H9 (cell line): ENCODE measurements around the gene ITPR1. TPM values are rescaled to one million over a fixed set of nuclear protein-coding genes. Genes with fewer than 3 reads are reported as not detected.

Experiments
- DNase-seq: peaks from one replicate; pipeline ENCODE4 v3.0.0-alpha.2; 2017
- H2AFZ ChIP-seq: one replicate; pipeline ENCODE4 v1.6.1; 2013; ENCODE audit warnings: mild to moderate bottlenecking, low read length, control low read depth, moderate library complexity
- H2AK5ac ChIP-seq: 2 replicates; pipeline ENCODE4 v1.6.1; 2013; ENCODE audit warnings: low read length, control low read depth, mixed read lengths; ENCODE audit not compliant: insufficient read length
- H2BK120ac ChIP-seq: one replicate; pipeline ENCODE4 v1.6.1; 2013; ENCODE audit warnings: low read depth, mild to moderate bottlenecking, low read length, control low read depth, inconsistent platforms; ENCODE audit not compliant: poor library complexity, severe bottlenecking
- H2BK12ac ChIP-seq: 2 replicates; pipeline ENCODE4 v1.6.1; 2013; ENCODE audit warnings: low read length, control low read depth, mixed read lengths, low read depth; ENCODE audit not compliant: insufficient read length
- H2BK15ac ChIP-seq: 2 replicates; pipeline ENCODE4 v1.6.1; 2013; ENCODE audit warnings: low read depth, low read length, control low read depth
- H2BK20ac ChIP-seq: one replicate; pipeline ENCODE4 v1.6.1; 2013; ENCODE audit warnings: low read depth, mild to moderate bottlenecking, low read length, control low read depth, inconsistent platforms; ENCODE audit not compliant: poor library complexity, severe bottlenecking
- H2BK5ac ChIP-seq: 2 replicates; pipeline ENCODE4 v1.6.1; 2013; ENCODE audit warnings: low read length, control low read depth, mixed read lengths; ENCODE audit not compliant: insufficient read length
- H3K14ac ChIP-seq: 2 replicates; pipeline ENCODE4 v1.6.1; 2013; ENCODE audit warnings: low read length, control low read depth; ENCODE audit not compliant: insufficient read depth
- H3K18ac ChIP-seq: 2 replicates; pipeline ENCODE4 v1.6.1; 2013; ENCODE audit warnings: low read depth, mild to moderate bottlenecking, mixed read lengths, low read length, control low read depth; ENCODE audit not compliant: insufficient read length
- H3K23ac ChIP-seq: 2 replicates; pipeline ENCODE4 v1.6.1; 2013; ENCODE audit warnings: low read length, control low read depth, mixed read lengths, low read depth; ENCODE audit not compliant: insufficient read length
- H3K23me2 ChIP-seq: 2 replicates; pipeline ENCODE4 v1.6.1; 2013; ENCODE audit warnings: low read depth, mild to moderate bottlenecking, mixed read lengths, low read length, control low read depth; ENCODE audit not compliant: insufficient read length, poor library complexity, severe bottlenecking
- H3K27ac ChIP-seq: 2 replicates; pipeline ENCODE4 v1.5.1; 2013; ENCODE audit warnings: low read length, control low read depth, mixed read lengths, low read depth; ENCODE audit not compliant: insufficient read length
- H3K27me3 ChIP-seq: 2 replicates; pipeline ENCODE4 v1.6.1; 2013; ENCODE audit warnings: low read length, control low read depth, inconsistent platforms; ENCODE audit not compliant: insufficient read depth
- H3K4ac ChIP-seq: 2 replicates; pipeline ENCODE4 v1.6.1; 2013; ENCODE audit warnings: low read depth, mild to moderate bottlenecking, control low read depth, inconsistent platforms, low read length, moderate library complexity
- H3K4me1 ChIP-seq: 2 replicates; pipeline ENCODE4 v1.6.1; 2013; ENCODE audit warnings: low read length, control low read depth, inconsistent platforms; ENCODE audit not compliant: insufficient read depth
- H3K4me2 ChIP-seq: 2 replicates; pipeline ENCODE4 v1.6.1; 2013; ENCODE audit warnings: low read length, control low read depth, mixed read lengths; ENCODE audit not compliant: insufficient read length, insufficient read depth
- H3K56ac ChIP-seq: 2 replicates; pipeline ENCODE4 v1.6.1; 2013; ENCODE audit warnings: low read depth, mild to moderate bottlenecking, mixed read lengths, low read length, control low read depth; ENCODE audit not compliant: insufficient read length
- H3K79me1 ChIP-seq: 2 replicates; pipeline ENCODE4 v1.6.1; 2013; ENCODE audit warnings: low read depth, mild to moderate bottlenecking, moderate library complexity, low read length, control low read depth, inconsistent platforms; ENCODE audit not compliant: insufficient read depth, poor library complexity, severe bottlenecking
- H3K79me2 ChIP-seq: 2 replicates; pipeline ENCODE4 v1.6.1; 2013; ENCODE audit warnings: low read length, control low read depth, inconsistent platforms; ENCODE audit not compliant: insufficient read depth
- H3K9ac ChIP-seq: 2 replicates; pipeline ENCODE4 v1.6.1; 2013; ENCODE audit warnings: low read length, control low read depth, mixed read lengths; ENCODE audit not compliant: insufficient read length; ENCODE audit errors: extremely low read depth
- H3K9me3 ChIP-seq: one replicate; pipeline ENCODE4 v1.6.1; 2013; ENCODE audit warnings: low read depth, low read length, inconsistent platforms; ENCODE audit not compliant: control insufficient read depth
- H3T11ph ChIP-seq: one replicate; pipeline ENCODE4 v1.6.1; 2013; ENCODE audit warnings: mild to moderate bottlenecking, low read length, control low read depth, inconsistent platforms
- H4K20me1 ChIP-seq: one replicate; pipeline ENCODE4 v1.6.1; 2013; ENCODE audit not compliant: control insufficient read depth, insufficient read length, insufficient read depth
- H4K5ac ChIP-seq: 2 replicates; pipeline ENCODE4 v1.6.1; 2013; ENCODE audit warnings: low read depth, mild to moderate bottlenecking, mixed read lengths, low read length, control low read depth; ENCODE audit not compliant: insufficient read length
- H4K8ac ChIP-seq: replicated peaks from 2 replicates; pipeline ENCODE4 v1.6.1; 2013; ENCODE audit warnings: low read length, control low read depth, mixed read lengths, low read depth; ENCODE audit not compliant: insufficient read length
- H4K91ac ChIP-seq: 2 replicates; pipeline ENCODE4 v1.6.1; 2013; ENCODE audit warnings: low read depth, mild to moderate bottlenecking, moderate library complexity, mixed read lengths, low read length, control low read depth; ENCODE audit not compliant: insufficient read length
- H3K27ac Mint-ChIP-seq, 3 experiments: 2 replicates in 2 of 3; 3 replicates in 1 of 3; pipeline ENCODE4 v1.8.0; 2020 to 2021; ENCODE audit warnings: mixed read lengths in 3 of 3, mild to moderate bottlenecking in 1 of 3, moderate library complexity in 1 of 3
- H3K27me3 Mint-ChIP-seq: 2 replicates; pipeline ENCODE4 v1.8.0; 2021; ENCODE audit warnings: low read depth, mild to moderate bottlenecking, moderate library complexity, mixed read lengths
- H3K36me3 Mint-ChIP-seq, 3 experiments: 2 replicates in 2 of 3; 3 replicates in 1 of 3; pipeline ENCODE4 v1.8.0; 2020 to 2021; ENCODE audit warnings: low read depth in 3 of 3, mixed read lengths in 3 of 3; ENCODE audit not compliant: insufficient read depth in 1 of 3
- H3K4me1 Mint-ChIP-seq, 2 experiments: 2 replicates each; pipeline ENCODE4 v1.8.0; 2020; ENCODE audit warnings: mixed read lengths in 2 of 2
- H3K4me3 Mint-ChIP-seq, 2 experiments: 2 replicates in 1 of 2; 3 replicates in 1 of 2; pipeline ENCODE4 v1.8.0; 2020 to 2021; ENCODE audit warnings: mild to moderate bottlenecking in 2 of 2, mixed read lengths in 2 of 2, moderate library complexity in 1 of 2
- H3K9me3 Mint-ChIP-seq, 2 experiments: 2 replicates in 1 of 2; 3 replicates in 1 of 2; pipeline ENCODE4 v1.8.0; 2020; ENCODE audit warnings: mild to moderate bottlenecking in 2 of 2, mixed read lengths in 2 of 2, moderate library complexity in 1 of 2
- WGBS: extraction: QIAGEN DNeasy Blood & Tissue Kit; methylation state at CpG from one replicate; pipeline ENCODE4 v1.1.7; 2013; ENCODE audit warnings: missing lambda C conversion rate, low lambda C conversion rate, mixed read lengths; ENCODE audit not compliant: insufficient read length; ENCODE audit errors: extremely low coverage; 5-methylcytosine and 5-hydroxymethylcytosine counted together
- total RNA-seq: library from RNA; stranded (reverse); gene quantifications from 2 replicates; pipeline ENCODE4 v1.2.1, GENCODE V29; 2021
- TF ChIP-seq, protein P1 (sequence below): fragments of 200-600 bp; sonication (generic); conservative IDR thresholded peaks from 3 replicates; pipeline ENCODE4 v1.8.0; 2021; ENCODE audit warnings: antibody characterized with exemption, mild to moderate bottlenecking

ITPR1 gene
- total RNA-seq, 1 experiment from 2014 or later: 4.2 TPM

DNA sequence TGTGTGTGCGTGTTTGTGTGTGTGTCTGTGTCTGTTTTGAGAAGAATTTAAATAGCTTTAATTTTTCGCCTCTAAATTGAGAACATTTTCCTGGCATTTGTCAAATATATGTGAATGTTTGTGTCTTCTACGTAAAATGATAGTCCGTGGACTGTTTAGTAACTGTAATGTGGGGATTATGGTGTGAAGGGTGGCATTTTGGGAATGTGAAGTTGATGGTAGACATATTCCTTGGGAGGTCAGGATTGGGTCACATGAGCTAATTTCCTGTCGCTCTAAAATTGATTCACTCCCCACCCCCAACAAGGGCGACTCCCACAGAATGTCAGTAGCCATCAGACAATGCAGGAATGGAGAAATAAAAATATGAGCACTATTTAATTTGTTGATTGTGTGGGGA, 107.3 kb downstream of the ITPR1 start:
- DNase-seq: no peak
- peaks cover 14 to 22% of the 10 kb centered on the region in 2 experiments for H3K4me1 Mint-ChIP-seq
- H3K4ac ChIP-seq: no peak overlapping the region
- H3K4me1 ChIP-seq: peaks cover 11% of the 10 kb centered on the region; the same call in 1 of the 2 replicates
- H3K27me3 ChIP-seq: no peaks in the 10 kb centered on the region
- H3K23me2 ChIP-seq: no peaks in the 10 kb centered on the region
- H3K4me3 Mint-ChIP-seq: no peak overlapping the region
- no peak overlapping the region for H2BK20ac ChIP-seq
- H2AFZ ChIP-seq: no peak overlapping the region
- peaks cover 0 to 2% (median 0%) of the 10 kb centered on the region in 3 experiments; a peak in 2 of 7 replicates for H3K36me3 Mint-ChIP-seq
- H2BK120ac ChIP-seq: no peak overlapping the region
- no peak overlapping the region for H3K27ac ChIP-seq
- H4K5ac ChIP-seq: no peak overlapping the region
- H3K4me2 ChIP-seq: no peak overlapping the region
- no peak overlapping the region for H3K9ac ChIP-seq
- H3K14ac ChIP-seq: no peak overlapping the region
- no peak overlapping the region for H3K23ac ChIP-seq
- TF ChIP-seq, protein P1, sequence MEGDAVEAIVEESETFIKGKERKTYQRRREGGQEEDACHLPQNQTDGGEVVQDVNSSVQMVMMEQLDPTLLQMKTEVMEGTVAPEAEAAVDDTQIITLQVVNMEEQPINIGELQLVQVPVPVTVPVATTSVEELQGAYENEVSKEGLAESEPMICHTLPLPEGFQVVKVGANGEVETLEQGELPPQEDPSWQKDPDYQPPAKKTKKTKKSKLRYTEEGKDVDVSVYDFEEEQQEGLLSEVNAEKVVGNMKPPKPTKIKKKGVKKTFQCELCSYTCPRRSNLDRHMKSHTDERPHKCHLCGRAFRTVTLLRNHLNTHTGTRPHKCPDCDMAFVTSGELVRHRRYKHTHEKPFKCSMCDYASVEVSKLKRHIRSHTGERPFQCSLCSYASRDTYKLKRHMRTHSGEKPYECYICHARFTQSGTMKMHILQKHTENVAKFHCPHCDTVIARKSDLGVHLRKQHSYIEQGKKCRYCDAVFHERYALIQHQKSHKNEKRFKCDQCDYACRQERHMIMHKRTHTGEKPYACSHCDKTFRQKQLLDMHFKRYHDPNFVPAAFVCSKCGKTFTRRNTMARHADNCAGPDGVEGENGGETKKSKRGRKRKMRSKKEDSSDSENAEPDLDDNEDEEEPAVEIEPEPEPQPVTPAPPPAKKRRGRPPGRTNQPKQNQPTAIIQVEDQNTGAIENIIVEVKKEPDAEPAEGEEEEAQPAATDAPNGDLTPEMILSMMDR: no peak
- no peaks in the 10 kb centered on the region for H4K20me1 ChIP-seq
- no peak overlapping the region for H4K91ac ChIP-seq
- no peak overlapping the region for H3K56ac ChIP-seq
- H2BK15ac ChIP-seq: no peak overlapping the region
- WGBS: no CpG with 5 or more reads among the region's 6 CpGs
- no peak overlapping the region for H4K8ac ChIP-seq
- no peaks in the 10 kb centered on the region for H3K79me2 ChIP-seq
- H3K27ac Mint-ChIP-seq: no peak overlapping the region
- no peaks in the 10 kb centered on the region for H3K79me1 ChIP-seq
- H2BK12ac ChIP-seq: no peak overlapping the region
- no peaks in the 10 kb centered on the region; a peak in 2 of 5 replicates for H3K9me3 Mint-ChIP-seq
- no peak overlapping the region for H2BK5ac ChIP-seq
- no peaks in the 10 kb centered on the region for H3K27me3 Mint-ChIP-seq
- no peak overlapping the region for H3T11ph ChIP-seq
- no peak overlapping the region for H2AK5ac ChIP-seq
- H3K18ac ChIP-seq: no peak overlapping the region
- no peaks in the 10 kb centered on the region for H3K9me3 ChIP-seq
